Esophagus squamous epithelium (tissue), 4 donors: ENCODE results near the gene SERTAD1.

Experiments used
- POLR2A ChIP-seq, 4 donors: fragments of 450-650 bp; IDR thresholded peaks; one replicate each; pipeline ENCODE4 v1.6.1; 2017; ENCODE audit warnings: antibody characterized with exemption in 4 of 4, mild to moderate bottlenecking in 4 of 4, moderate library complexity in 3 of 4
- TF ChIP-seq, protein P1 (sequence below), 6 experiments: fragments of 450-650 bp in 4 of 6; fragments of 200-600 bp in 2 of 6; sonication (generic) in 2 of 6; IDR thresholded peaks; one replicate each; pipeline ENCODE4 v1.5.1; 2016 to 2019; ENCODE audit warnings: antibody characterized with exemption in 6 of 6, mild to moderate bottlenecking in 4 of 6, moderate library complexity in 4 of 6

DNA sequence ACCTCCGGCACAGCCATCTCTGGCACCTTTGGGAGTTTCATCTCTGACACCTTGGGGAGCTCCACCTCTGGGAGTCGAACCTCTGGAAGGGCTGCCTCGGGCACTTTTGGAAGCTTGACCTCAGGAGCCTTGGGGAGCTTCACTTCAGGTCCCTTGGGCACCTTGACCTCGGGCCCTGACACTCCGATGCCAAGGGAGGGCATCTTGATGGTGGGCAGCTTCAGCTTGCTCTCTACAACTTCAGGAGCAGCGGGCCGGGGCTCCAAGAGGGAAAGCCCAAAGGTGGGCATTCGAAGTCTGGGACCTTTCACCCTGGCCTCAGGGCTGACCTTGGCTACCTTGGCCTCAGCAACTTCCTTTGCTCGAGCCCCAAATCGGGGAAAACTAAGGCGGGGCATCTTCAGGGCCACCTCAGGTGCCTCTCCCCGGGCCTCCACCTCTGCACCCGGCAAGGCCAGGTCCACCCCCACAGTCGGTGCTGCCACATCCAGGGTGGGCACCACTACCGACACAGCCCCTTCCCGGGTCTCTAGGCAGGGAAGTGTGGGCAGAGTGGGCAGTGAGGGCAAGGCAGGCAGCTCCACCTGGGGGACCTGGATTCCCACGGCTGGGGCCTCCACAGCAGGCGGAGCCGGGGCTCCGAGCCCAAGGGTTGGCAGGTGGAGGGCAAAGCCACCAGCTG is 28.8 kb downstream of the SERTAD1 start:
- TF ChIP-seq, protein P1, sequence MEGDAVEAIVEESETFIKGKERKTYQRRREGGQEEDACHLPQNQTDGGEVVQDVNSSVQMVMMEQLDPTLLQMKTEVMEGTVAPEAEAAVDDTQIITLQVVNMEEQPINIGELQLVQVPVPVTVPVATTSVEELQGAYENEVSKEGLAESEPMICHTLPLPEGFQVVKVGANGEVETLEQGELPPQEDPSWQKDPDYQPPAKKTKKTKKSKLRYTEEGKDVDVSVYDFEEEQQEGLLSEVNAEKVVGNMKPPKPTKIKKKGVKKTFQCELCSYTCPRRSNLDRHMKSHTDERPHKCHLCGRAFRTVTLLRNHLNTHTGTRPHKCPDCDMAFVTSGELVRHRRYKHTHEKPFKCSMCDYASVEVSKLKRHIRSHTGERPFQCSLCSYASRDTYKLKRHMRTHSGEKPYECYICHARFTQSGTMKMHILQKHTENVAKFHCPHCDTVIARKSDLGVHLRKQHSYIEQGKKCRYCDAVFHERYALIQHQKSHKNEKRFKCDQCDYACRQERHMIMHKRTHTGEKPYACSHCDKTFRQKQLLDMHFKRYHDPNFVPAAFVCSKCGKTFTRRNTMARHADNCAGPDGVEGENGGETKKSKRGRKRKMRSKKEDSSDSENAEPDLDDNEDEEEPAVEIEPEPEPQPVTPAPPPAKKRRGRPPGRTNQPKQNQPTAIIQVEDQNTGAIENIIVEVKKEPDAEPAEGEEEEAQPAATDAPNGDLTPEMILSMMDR (IDR thresholded peaks at IDR 0.05), result no peak
- TF ChIP-seq POLR2A (IDR thresholded peaks at IDR 0.05), result no peak
